Activated CD8-positive, alpha-beta memory T cell treated with anti-CD3 and anti-CD28 coated beads, Interleukin-2, amount 10 ng/mL, durations not matched to agents 7 days and 5 days (primary cell): ENCODE measurements around the gene CARD14. TPM values are rescaled to one million over a fixed set of nuclear protein-coding genes. Genes with fewer than 3 reads are reported as not detected.
"Not testable (repeated sequence)": the region's sequence is repeated elsewhere in the genome, so short reads cannot be mapped to it uniquely, and the experiment has no call there.

Experiments used
- ATAC-seq: fragments of 150-1000 bp; cut with Tn5 transposase; one replicate; pipeline ENCODE4 v1.10.0; 2021; ENCODE audit warnings: moderate library complexity
- CTCF ChIA-PET: fragments of 350-600 bp; sonication (Branson Sonifier 250); formaldehyde crosslinking; loops from one replicate; lab custom pipeline; 2021; ENCODE audit warnings: antibody characterized with exemption; lab: Charles Lee
- DNase-seq: peaks from one replicate; pipeline ENCODE4 v3.0.0-alpha.2; 2020
- H3K27ac Mint-ChIP-seq: one replicate; pipeline ENCODE4 v1.8.0; 2021; ENCODE audit warnings: mild to moderate bottlenecking, mixed read lengths
- H3K27me3 Mint-ChIP-seq: one replicate; pipeline ENCODE4 v1.8.0; 2021; ENCODE audit warnings: mixed read lengths
- H3K36me3 Mint-ChIP-seq: one replicate; pipeline ENCODE4 v1.8.0; 2021; ENCODE audit warnings: mild to moderate bottlenecking, mixed read lengths
- H3K4me1 Mint-ChIP-seq: one replicate; pipeline ENCODE4 v1.8.0; 2021; ENCODE audit warnings: mixed read lengths
- H3K4me3 Mint-ChIP-seq: one replicate; pipeline ENCODE4 v1.8.0; 2021; ENCODE audit warnings: mild to moderate bottlenecking, moderate library complexity, mixed read lengths
- H3K9me3 Mint-ChIP-seq: one replicate; pipeline ENCODE4 v1.8.0; 2022; ENCODE audit warnings: low read depth, mixed read lengths
- total RNA-seq, 2 experiments: library from RNA; stranded (reverse); gene quantifications; one replicate each; pipeline ENCODE4 v1.2.3, GENCODE V29; 2021

The CARD14 gene
- total RNA-seq, 2 experiments from 2014 or later = not detected

DNA sequence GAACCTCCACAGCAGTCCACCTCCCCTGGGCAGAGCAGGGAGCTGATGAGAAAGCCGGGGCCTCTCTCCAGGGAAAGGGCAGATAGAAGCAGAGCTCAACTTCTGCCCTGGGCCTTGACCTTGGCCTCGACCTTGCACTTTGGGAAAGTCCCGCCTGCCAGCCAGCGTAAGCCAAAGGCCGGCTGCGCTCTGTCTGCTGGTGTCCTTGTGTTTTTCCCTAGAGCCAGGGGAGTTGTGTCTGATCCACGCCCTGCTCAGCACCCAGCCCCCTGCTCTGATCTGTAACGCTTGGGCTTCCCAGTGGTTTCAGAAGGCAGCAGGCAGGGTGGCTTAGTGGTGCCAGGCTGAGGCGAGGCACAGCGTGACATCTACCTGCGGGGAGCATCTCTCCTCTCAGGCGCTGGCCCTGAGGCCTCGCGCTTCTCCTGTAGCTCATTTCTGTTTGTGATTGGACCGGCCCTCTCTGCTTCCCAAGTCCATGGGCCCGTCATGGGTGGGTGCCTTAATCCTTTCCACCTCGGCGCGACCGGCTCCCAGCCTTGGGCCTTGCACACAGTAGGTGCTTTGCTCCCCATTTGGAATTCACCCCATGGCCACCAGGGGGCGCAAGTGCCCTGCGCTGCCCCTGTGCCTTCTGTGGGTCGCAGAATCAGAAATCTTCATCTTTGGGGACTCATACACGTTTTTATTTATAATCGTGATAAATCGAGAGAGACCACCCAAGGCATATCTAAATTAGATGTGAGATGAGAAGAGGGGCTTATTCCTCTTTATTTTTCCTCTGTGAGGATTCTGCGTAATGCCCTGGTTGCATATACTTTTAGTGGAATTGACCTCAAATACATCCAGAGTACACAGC lies 26.1 kb downstream of the CARD14 start:
- Mint-ChIP-seq H3K36me3 (no peaks in the 10 kb centered on the region), H3K9me3 (no peaks in the 10 kb centered on the region), H3K4me3 (no peak overlapping the region), H3K27me3 (peaks cover 20% of the 10 kb centered on the region), H3K27ac (no peak overlapping the region), H3K4me1 (no peaks in the 10 kb centered on the region)
- ATAC-seq = peak; percentile 64
- CTCF ChIA-PET = interaction anchor here (0.6 to 4.1 kb wide), 38 partner anchors 9 to 190 kb away, joined by 3 to 50 read pairs (median 4); partner anchors contain the start of genes GAA, SGSH and SLC26A11
- DNase-seq = peak; percentile 60

DNA sequence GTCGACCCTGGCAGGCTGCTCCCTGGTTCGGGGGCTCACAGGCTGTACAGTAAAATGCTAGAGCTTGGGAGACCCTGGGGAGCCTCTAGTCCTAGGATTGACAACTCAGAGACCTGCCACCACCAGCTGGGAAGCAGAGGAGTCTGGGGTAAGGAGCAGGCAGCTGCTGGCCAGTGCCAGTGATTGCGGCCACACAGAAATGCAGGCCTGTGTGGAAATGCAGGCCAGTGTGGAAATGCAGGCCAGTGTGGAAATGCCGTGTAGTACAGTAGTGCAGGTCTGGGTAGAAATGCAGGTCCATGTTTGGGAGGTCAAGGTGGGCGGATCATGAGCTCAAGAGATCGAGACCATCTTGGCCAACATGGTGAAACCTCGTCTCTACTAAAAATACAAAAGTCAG lies 26.8 kb downstream of the CARD14 start:
- peaks cover 17% of the 10 kb centered on the region for H3K27me3 Mint-ChIP-seq
- no peaks in the 10 kb centered on the region for H3K4me1 Mint-ChIP-seq
- ATAC-seq (no peak), DNase-seq (no peak)
- CTCF ChIA-PET = interaction anchor here (1.0 to 4.1 kb wide), 15 partner anchors 10 to 134 kb away, joined by 3 to 50 read pairs (median 6); partner anchors contain the start of genes GAA, SGSH and SLC26A11
- no peaks in the 10 kb centered on the region for H3K9me3 Mint-ChIP-seq
- no peak overlapping the region for H3K4me3 Mint-ChIP-seq
- no peaks in the 10 kb centered on the region for H3K36me3 Mint-ChIP-seq
- H3K27ac Mint-ChIP-seq = no peak overlapping the region

GRCh38 chr17:80198144-80198661 lies 28.4 kb downstream of the CARD14 start:
- CTCF ChIA-PET = interaction anchor here (4.1 kb wide), 1 partner anchor 55 kb away, joined by 50 read pairs; no protein-coding TSS in a partner anchor

DNA sequence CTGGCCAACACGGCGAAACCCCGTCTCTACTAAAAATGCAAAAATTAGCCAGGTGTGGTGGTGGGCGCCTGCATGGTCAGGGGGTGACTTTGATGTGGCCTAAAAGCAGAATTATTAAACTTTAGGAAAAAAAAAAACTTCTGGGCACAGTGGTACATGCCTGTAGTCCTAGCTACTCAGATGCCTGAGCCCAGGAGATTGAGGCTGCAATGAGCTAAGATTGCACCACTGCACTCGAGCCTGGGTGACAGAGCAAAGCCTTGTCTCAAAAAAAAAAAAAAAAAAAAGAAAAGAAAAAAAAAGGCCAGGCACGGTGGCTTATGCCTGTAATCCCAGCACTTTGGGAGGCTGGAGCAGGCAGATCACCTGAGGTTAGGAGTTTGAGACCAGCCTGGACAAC lies 29.5 kb downstream of the CARD14 start:
- not testable (repeated sequence) for DNase-seq, H3K4me3 Mint-ChIP-seq, H3K4me1 Mint-ChIP-seq, ATAC-seq, H3K9me3 Mint-ChIP-seq, H3K27ac Mint-ChIP-seq, H3K27me3 Mint-ChIP-seq, H3K36me3 Mint-ChIP-seq
- CTCF ChIA-PET = interaction anchor here (0.6 to 1.5 kb wide), 2 partner anchors 53 to 98 kb away, joined by 3 to 5 read pairs; partner anchors contain the start of gene GAA

More at GRCh38 chr17:80198144-80198661, 28.4 kb downstream of the CARD14 start:
- Mint-ChIP-seq H3K27me3 (peaks cover 9% of the 10 kb centered on the region), H3K36me3 (no peaks in the 10 kb centered on the region), H3K4me1 (no peaks in the 10 kb centered on the region), H3K4me3 (no peak overlapping the region), H3K9me3 (no peaks in the 10 kb centered on the region), H3K27ac (no peak overlapping the region)
- ATAC-seq = no peak
- DNase-seq = no peak

GRCh38 chr17:80201446-80201845 lies 31.6 kb downstream of the CARD14 start:
- DNase-seq (no peak), ATAC-seq (no peak)
- no peaks in the 10 kb centered on the region for H3K36me3 Mint-ChIP-seq
- H3K27me3 Mint-ChIP-seq = no peaks in the 10 kb centered on the region
- H3K9me3 Mint-ChIP-seq = no peaks in the 10 kb centered on the region
- H3K4me1 Mint-ChIP-seq = no peaks in the 10 kb centered on the region
- CTCF ChIA-PET = no interaction called here
- no peak overlapping the region for H3K4me3 Mint-ChIP-seq
- H3K27ac Mint-ChIP-seq = no peak overlapping the region

GRCh38 chr17:80202197-80202596 lies 32.4 kb downstream of the CARD14 start:
- Mint-ChIP-seq H3K27ac (no peak overlapping the region), H3K4me1 (no peaks in the 10 kb centered on the region), H3K36me3 (no peaks in the 10 kb centered on the region), H3K9me3 (no peaks in the 10 kb centered on the region), H3K4me3 (no peak overlapping the region), H3K27me3 (no peaks in the 10 kb centered on the region)
- no peak for ATAC-seq
- no peak for DNase-seq
- CTCF ChIA-PET = interaction anchor here (1.7 kb wide), 1 partner anchor 50 kb away, joined by 4 read pairs; no protein-coding TSS in a partner anchor

- ATAC-seq = no peak
- H3K36me3 Mint-ChIP-seq = no peaks in the 10 kb centered on the region
These were observed 33.7 kb downstream of the CARD14 start for GRCh38 chr17:80203471-80203963.

DNA sequence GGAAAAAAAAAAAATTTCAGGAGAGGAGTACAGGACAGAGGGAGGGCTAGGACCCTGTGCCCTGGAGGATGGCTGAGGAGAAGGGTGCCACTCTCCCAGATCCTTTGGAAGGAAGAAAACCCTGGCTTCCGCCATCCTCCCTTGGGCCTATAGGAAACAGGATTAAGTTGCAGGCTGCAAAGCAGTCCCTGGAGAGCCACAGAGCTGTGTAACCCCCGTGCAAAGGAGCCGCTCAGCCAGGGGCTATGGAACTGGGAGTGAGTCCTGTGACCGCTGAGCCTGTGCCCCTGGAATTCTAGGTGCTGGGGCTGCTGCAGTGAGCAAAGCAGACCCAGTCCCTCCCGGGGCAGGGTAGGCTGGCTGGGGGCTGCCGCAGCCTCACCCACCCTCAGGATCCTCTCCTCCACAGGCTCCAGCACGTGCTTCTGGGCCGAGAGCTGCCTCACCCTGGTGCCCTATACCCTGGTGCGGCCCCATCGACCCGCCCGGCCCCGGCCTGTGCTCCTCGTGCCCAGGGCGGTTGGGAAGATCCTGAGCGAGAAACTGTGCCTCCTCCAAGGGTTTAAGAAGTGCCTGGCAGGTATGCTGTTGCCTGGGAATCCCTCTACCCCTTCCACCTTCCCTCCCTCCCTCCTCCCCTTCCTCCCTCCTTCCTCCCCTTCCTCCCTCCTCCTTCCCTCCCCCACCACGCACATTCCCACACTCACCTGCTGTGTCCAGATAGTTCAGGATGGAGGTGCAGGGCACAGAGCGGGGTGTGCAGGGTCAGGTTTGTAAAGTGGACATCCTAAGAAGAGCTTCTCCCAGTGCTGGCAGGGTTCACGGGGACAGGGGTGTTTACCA lies 35.0 kb downstream of the CARD14 start:
- H3K4me1 Mint-ChIP-seq = no peaks in the 10 kb centered on the region
- ATAC-seq (no peak), DNase-seq (no peak)
- H3K27ac Mint-ChIP-seq = no peak overlapping the region
- CTCF ChIA-PET = interaction anchor here (1.2 kb wide), 1 partner anchor 15 kb away, joined by 3 read pairs; no protein-coding TSS in a partner anchor
- H3K4me3 Mint-ChIP-seq = no peak overlapping the region
- H3K36me3 Mint-ChIP-seq = no peaks in the 10 kb centered on the region
- no peaks in the 10 kb centered on the region for H3K9me3 Mint-ChIP-seq
- H3K27me3 Mint-ChIP-seq = no peaks in the 10 kb centered on the region

More at GRCh38 chr17:80203471-80203963, 33.7 kb downstream of the CARD14 start:
- H3K27me3 Mint-ChIP-seq = no peaks in the 10 kb centered on the region
- DNase-seq = no peak
- CTCF ChIA-PET = interaction anchor here (0.8 to 1.7 kb wide), 3 partner anchors 15 to 48 kb away, joined by 3 to 4 read pairs (median 3); no protein-coding TSS in a partner anchor
- H3K4me1 Mint-ChIP-seq = no peaks in the 10 kb centered on the region
- no peaks in the 10 kb centered on the region for H3K9me3 Mint-ChIP-seq
- no peak overlapping the region for H3K27ac Mint-ChIP-seq
- no peak overlapping the region for H3K4me3 Mint-ChIP-seq

DNA sequence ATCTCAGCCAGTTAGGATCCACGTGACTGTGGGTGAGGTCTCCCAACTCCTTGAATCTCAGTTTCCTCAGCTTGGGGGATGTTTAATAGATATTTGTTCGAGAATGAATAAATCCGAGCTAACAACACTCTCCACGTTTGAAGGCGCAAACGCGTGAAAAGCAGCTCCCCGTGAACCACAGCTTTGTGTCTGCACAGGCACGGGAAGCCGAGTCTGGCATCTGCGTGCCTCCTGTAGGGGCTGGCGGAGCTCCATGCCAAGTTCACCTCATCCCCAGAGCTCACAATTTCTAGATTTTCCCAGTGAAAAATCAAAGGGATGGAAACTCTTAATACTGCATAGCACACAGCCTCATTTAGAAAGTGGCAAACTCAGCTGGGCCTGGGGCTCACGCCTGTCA lies 36.0 kb downstream of the CARD14 start:
- Mint-ChIP-seq H3K27ac (no peak overlapping the region), H3K4me1 (no peaks in the 10 kb centered on the region), H3K27me3 (no peaks in the 10 kb centered on the region), H3K36me3 (peaks cover 3% of the 10 kb centered on the region), H3K9me3 (no peaks in the 10 kb centered on the region), H3K4me3 (no peak overlapping the region)
- no peak for DNase-seq
- ATAC-seq = no peak
- CTCF ChIA-PET = interaction anchor here (0.8 to 1.7 kb wide), 2 partner anchors 10 to 46 kb away, joined by 3 to 13 read pairs; no protein-coding TSS in a partner anchor

DNA sequence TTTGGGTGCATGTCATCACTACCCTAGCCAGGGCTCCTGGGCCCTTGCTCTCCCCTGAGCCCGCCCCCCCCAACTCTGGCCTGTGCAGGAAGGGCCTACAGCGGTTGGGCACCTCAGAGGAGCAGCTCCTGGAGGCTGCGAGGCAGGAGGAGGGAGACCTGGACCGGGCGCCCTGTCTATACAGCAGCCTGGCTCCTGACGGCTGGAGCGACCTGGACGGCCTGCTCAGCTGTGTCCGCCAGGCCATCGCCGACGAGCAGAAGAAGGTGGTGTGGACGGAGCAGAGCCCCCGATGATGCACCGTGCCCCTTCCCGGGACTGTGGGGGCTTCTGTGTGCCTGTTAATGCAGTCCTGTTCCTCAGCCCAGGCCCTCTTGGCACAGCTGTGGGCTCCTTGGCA lies 38.2 kb downstream of the CARD14 start:
- Mint-ChIP-seq H3K4me3 (no peak overlapping the region), H3K27me3 (no peaks in the 10 kb centered on the region), H3K27ac (no peak overlapping the region), H3K9me3 (no peaks in the 10 kb centered on the region), H3K4me1 (no peaks in the 10 kb centered on the region), H3K36me3 (peaks cover 3% of the 10 kb centered on the region)
- DNase-seq (no peak), ATAC-seq (no peak)
- CTCF ChIA-PET = no interaction called here

DNA sequence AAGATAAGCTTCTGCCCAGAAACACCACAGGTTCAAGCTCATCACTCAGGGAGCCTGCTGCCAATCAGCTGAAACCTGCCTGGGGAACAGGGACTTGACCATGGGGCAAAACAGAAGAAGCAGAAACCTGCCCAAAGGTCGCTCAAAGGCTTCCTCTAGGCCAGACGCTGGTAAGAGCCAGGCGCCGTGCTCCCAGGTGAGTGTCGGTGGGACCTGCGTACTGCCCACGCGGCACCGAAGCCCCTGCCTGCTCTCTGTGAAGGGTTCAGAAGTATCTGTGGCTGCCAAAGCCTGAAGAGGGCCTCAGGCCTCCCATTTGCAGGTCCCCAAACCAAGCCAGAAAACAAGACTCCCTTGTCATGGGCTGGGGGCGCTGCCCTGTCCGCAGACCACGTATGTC lies 39.9 kb downstream of the CARD14 start:
- Mint-ChIP-seq H3K4me1 (peaks cover 2% of the 10 kb centered on the region), H3K27ac (no peak overlapping the region), H3K27me3 (no peaks in the 10 kb centered on the region), H3K4me3 (no peak overlapping the region), H3K36me3 (peaks cover 3% of the 10 kb centered on the region), H3K9me3 (no peaks in the 10 kb centered on the region)
- CTCF ChIA-PET = no interaction called here
- ATAC-seq = no peak
- no peak for DNase-seq

- Mint-ChIP-seq H3K4me3 (no peak overlapping the region), H3K9me3 (no peaks in the 10 kb centered on the region), H3K27ac (no peak overlapping the region), H3K36me3 (peaks cover 3% of the 10 kb centered on the region), H3K27me3 (no peaks in the 10 kb centered on the region), H3K4me1 (peaks cover 2% of the 10 kb centered on the region)
- CTCF ChIA-PET = interaction anchor here (0.8 to 0.9 kb wide), 2 partner anchors 9 to 15 kb away, joined by 3 read pairs; no protein-coding TSS in a partner anchor
- DNase-seq = no peak
- ATAC-seq = no peak
These were observed 40.7 kb downstream of the CARD14 start for GRCh38 chr17:80210348-80211108.
